ENCODE measurements around the gene KCNN3. TPM values are rescaled to one million over a fixed set of nuclear protein-coding genes. Genes with fewer than 3 reads are reported as not detected.

Gene KCNN3
- 0.03 to 0.06 TPM (median 0.05 TPM) in 5 replicates for total RNA-seq (2022; extraction: Qiagen RNA extraction)

DNA sequence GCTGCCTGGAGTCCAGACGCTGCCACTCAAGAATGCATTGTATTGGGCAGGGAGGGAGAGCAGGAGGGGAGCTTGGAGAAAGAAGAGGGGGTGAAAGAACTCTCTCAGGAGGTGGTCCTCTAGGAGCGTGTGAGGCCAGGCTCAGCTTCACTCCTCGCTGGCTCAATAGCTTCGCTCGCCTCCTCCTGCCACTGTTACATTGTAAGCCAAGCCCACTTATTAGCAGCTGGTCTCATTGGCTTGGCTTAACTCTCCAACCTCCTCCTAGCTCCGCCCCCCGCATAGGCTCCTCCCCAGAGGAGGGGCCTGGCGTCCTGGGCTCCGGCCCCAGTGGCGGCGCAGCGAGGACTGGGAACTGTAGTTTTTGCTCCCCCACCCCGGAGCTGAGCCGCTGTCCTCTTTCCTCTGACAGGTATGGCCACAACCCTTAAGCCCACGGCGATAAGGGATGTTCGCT is at the start of gene KCNN3:
Gene KCNN3, minus strand, starts transcription at position 167 of the 457 bp plus-strand sequence. CDS start 317 bp downstream, outside the sequence.

Other genes with a start within 250 kb of the KCNN3 start
- gene PMVK, start 66.4 kb upstream of the KCNN3 start, total RNA-seq (2022; extraction: Qiagen RNA extraction) = 39.6 to 50.3 TPM (median 45.3 TPM) in 5 replicates
- gene PBXIP1, start 85.8 kb upstream of the KCNN3 start, total RNA-seq (2022; extraction: Qiagen RNA extraction) = 13.5 to 15.9 TPM (median 14.6 TPM) in 5 replicates
- 21.6 to 23.1 TPM (median 21.9 TPM) in 5 replicates for gene PYGO2, start 91.5 kb upstream of the KCNN3 start, total RNA-seq (2022; extraction: Qiagen RNA extraction)
- 219 to 266 TPM (median 254 TPM) in 5 replicates for gene SHC1, start 100.5 kb upstream of the KCNN3 start, total RNA-seq (2022; extraction: Qiagen RNA extraction)
- 307 to 357 TPM (median 343 TPM) in 5 replicates for gene CKS1B, start 104.4 kb upstream of the KCNN3 start, total RNA-seq (2022; extraction: Qiagen RNA extraction)
- gene FLAD1, start 113.1 kb upstream of the KCNN3 start, total RNA-seq (2022; extraction: Qiagen RNA extraction) = 38.0 to 45.6 TPM (median 44.1 TPM) in 5 replicates
- not detected in 5 replicates for gene LENEP, start 123.3 kb upstream of the KCNN3 start, total RNA-seq (2022; extraction: Qiagen RNA extraction)
- gene ZBTB7B, start 132.5 kb upstream of the KCNN3 start, total RNA-seq (2022; extraction: Qiagen RNA extraction) = 41.1 to 55.1 TPM (median 52.6 TPM) in 5 replicates
- 0.37 to 1.2 TPM (median 0.71 TPM) in 5 replicates for gene DCST2, start 163.5 kb upstream of the KCNN3 start, total RNA-seq (2022; extraction: Qiagen RNA extraction)
- 0.05 to 0.07 TPM in 2 of 5 replicates, not detected in the others for gene DCST1, start 163.5 kb upstream of the KCNN3 start, total RNA-seq (2022; extraction: Qiagen RNA extraction)
- 76.8 to 119 TPM (median 109 TPM) in 5 replicates for gene ADAM15, start 181.0 kb upstream of the KCNN3 start, total RNA-seq (2022; extraction: Qiagen RNA extraction)
- gene EFNA4, start 193.5 kb upstream of the KCNN3 start, total RNA-seq (2022; extraction: Qiagen RNA extraction) = 15.5 to 17.4 TPM (median 16.3 TPM) in 5 replicates
- 12.3 to 14.8 TPM (median 14.2 TPM) in 5 replicates for gene EFNA3, start 208.6 kb upstream of the KCNN3 start, total RNA-seq (2022; extraction: Qiagen RNA extraction)